GM12878 (cell line): ENCODE data around the gene OVCA2. TPM values are rescaled to one million over a fixed set of nuclear protein-coding genes. Genes with fewer than 3 reads are reported as not detected.

Experiments
- ATAC-seq: fragments of 200-7000 bp; cut with Tn5 transposase; 3 replicates; pipeline ENCODE4 v1.9.1; 2020; ENCODE audit warnings: mild to moderate bottlenecking, moderate library complexity
- BruUV-seq: library from RNA; stranded (reverse); fragments of 400-500 nt; replicated peaks from 2 replicates; lab custom pipeline; 2021; lab: Mats Ljungman, UMichigan
- CTCF ChIA-PET: fragments of 300-600 bp; sonication (Branson Sonifier 250); formaldehyde crosslinking; extraction: SDS; loops from one replicate; lab custom pipeline; 2021; ENCODE audit warnings: inconsistent platforms; lab: Yijun Ruan, JAX
- POLR2A ChIA-PET: fragments of 350-600 bp; formaldehyde crosslinking; extraction: SDS; loops from one replicate; lab custom pipeline; 2021; ENCODE audit warnings: inconsistent platforms; lab: Charles Lee
- RAD21 ChIA-PET: fragments of 300-600 bp; sonication (Branson Sonifier 250); formaldehyde crosslinking; loops from one replicate; lab custom pipeline; 2023; ENCODE audit warnings: antibody characterized with exemption; ENCODE audit not compliant: unreplicated experiment; lab: Charles Lee
- SMC1A ChIA-PET: fragments of 300-600 bp; sonication (Branson Sonifier 250); formaldehyde crosslinking; loops from one replicate; lab custom pipeline; 2023; ENCODE audit not compliant: unreplicated experiment, uncharacterized antibody; lab: Charles Lee
- DNase-seq: peaks from one replicate; pipeline ENCODE4 v3.0.0-alpha.2; 2011; ENCODE audit warnings: low read depth, low spot score
- FAIRE-seq: peaks from 3 replicates; lab custom pipeline; 2011; peaks lifted over from hg19 to GRCh38; lab: Jason Lieb, UNC
- H2AFZ ChIP-seq: 2 replicates; pipeline ENCODE4 v1.6.0; 2011; ENCODE audit warnings: low read depth, low read length, control low read depth; ENCODE audit not compliant: control insufficient read depth
- H3K27ac ChIP-seq: 2 replicates; pipeline ENCODE4 v1.5.1; 2011; ENCODE audit warnings: control low read depth; ENCODE audit not compliant: control insufficient read depth, insufficient read depth
- H3K27me3 ChIP-seq, 2 experiments: replicated peaks in 1 of 2; 2 replicates each; pipeline versions ENCODE4 v1.6.0 to v1.6.1; 2011; ENCODE audit warnings: low read length in 1 of 2; ENCODE audit not compliant: control insufficient read depth in 2 of 2, insufficient read depth in 2 of 2
- H3K36me3 ChIP-seq, 2 experiments: 2 replicates each; pipeline ENCODE4 v1.5.1; 2011; ENCODE audit warnings: low read length in 1 of 2; ENCODE audit not compliant: control insufficient read depth in 2 of 2, insufficient read depth in 2 of 2
- H3K4me1 ChIP-seq: 2 replicates; pipeline ENCODE4 v1.6.1; 2011; ENCODE audit warnings: mild to moderate bottlenecking, low read length, moderate library complexity, mixed read lengths; ENCODE audit not compliant: control insufficient read depth, insufficient read depth
- H3K4me2 ChIP-seq: 2 replicates; pipeline ENCODE4 v1.6.0; 2011; ENCODE audit warnings: control low read depth; ENCODE audit not compliant: control insufficient read depth, insufficient read depth
- H3K4me3 ChIP-seq: fragments of 200-600 bp; sonication (generic); 2 replicates; pipeline ENCODE4 v1.5.1; 2016
- H3K79me2 ChIP-seq: 2 replicates; pipeline ENCODE4 v1.6.0; 2011; ENCODE audit warnings: low read length; ENCODE audit not compliant: control insufficient read depth, insufficient read depth
- H3K9ac ChIP-seq: 2 replicates; pipeline ENCODE4 v1.8.0; 2011; ENCODE audit warnings: low read length, control low read depth, mixed read lengths; ENCODE audit not compliant: control insufficient read depth, insufficient read depth
- H3K9me3 ChIP-seq: replicated peaks from 3 replicates; pipeline ENCODE4 v1.5.1; 2011; ENCODE audit warnings: mild to moderate bottlenecking, low read length; ENCODE audit not compliant: control insufficient read depth, insufficient read depth
- H4K20me1 ChIP-seq: 2 replicates; pipeline ENCODE4 v1.6.0; 2011; ENCODE audit not compliant: control insufficient read depth, insufficient read depth
- EED ChIP-seq: sonication (generic); IDR thresholded peaks from 2 replicates; pipeline ENCODE4 v1.6.1; 2016; ENCODE audit warnings: antibody characterized with exemption, low read depth
- EP300 ChIP-seq, 2 experiments: fragments of 150-350 bp in 1 of 2; IDR thresholded peaks; 2 replicates each; pipeline ENCODE4 v1.6.1; 2011 to 2012; ENCODE audit warnings: low read depth in 2 of 2, low read length in 2 of 2, borderline replicate concordance in 1 of 2, improper control_type of control experiment in 1 of 2, inconsistent platforms in 1 of 2; ENCODE audit not compliant: control insufficient read depth in 1 of 2
- ESRRA ChIP-seq: IDR thresholded peaks from 2 replicates; pipeline ENCODE4 v1.6.1; 2012; ENCODE audit warnings: mild to moderate bottlenecking, low read length, improper control_type of control experiment
- ETV6 ChIP-seq, 2 experiments: fragments of 450-650 bp in 1 of 2; IDR thresholded peaks in 1 of 2; conservative IDR thresholded peaks in 1 of 2; 2 replicates each; pipeline ENCODE4 v1.6.1; 2014; ENCODE audit warnings: antibody characterized with exemption in 1 of 2, borderline replicate concordance in 1 of 2, low read depth in 1 of 2, mild to moderate bottlenecking in 1 of 2, moderate library complexity in 1 of 2
- NFYB ChIP-seq: IDR thresholded peaks from 2 replicates; pipeline ENCODE4 v1.6.1; 2011; ENCODE audit warnings: low read depth, mild to moderate bottlenecking, low read length, improper control_type of control experiment, moderate library complexity; ENCODE audit not compliant: insufficient read depth
- RELA ChIP-seq: fragments of 450-650 bp; IDR thresholded peaks from 2 replicates; pipeline ENCODE4 v1.8.0; 2014; ENCODE audit warnings: borderline replicate concordance; ENCODE audit not compliant: partially characterized antibody
- SREBF2 ChIP-seq: IDR thresholded peaks from 2 replicates; pipeline ENCODE4 v1.6.1; 2012; ENCODE audit warnings: mild to moderate bottlenecking, low read length
- TBL1XR1 ChIP-seq: IDR thresholded peaks from 2 replicates; pipeline ENCODE4 v1.6.1; 2012; ENCODE audit warnings: low read depth, low read length, improper control_type of control experiment
- ZBED1 ChIP-seq: IDR thresholded peaks from 2 replicates; pipeline ENCODE4 v1.6.1; 2016; ENCODE audit warnings: borderline replicate concordance
- ZNF274 ChIP-seq: IDR thresholded peaks from one replicate; pipeline ENCODE4 v1.8.0; 2011; ENCODE audit not compliant: insufficient read length, insufficient read depth
- WGBS: methylation state at CpG from one replicate; pipeline ENCODE4 v1.1.6; 2016; ENCODE audit warnings: low lambda C conversion rate; ENCODE audit not compliant: insufficient replicate concordance, insufficient coverage; ENCODE audit errors: missing lambda C conversion rate; 5-methylcytosine and 5-hydroxymethylcytosine counted together
- in situ Hi-C: fragments of 300-500 bp; cut with MboI; formaldehyde crosslinking; loops from 9 replicates; pipeline ENCODE4 v1.14.3; 2018; ENCODE audit warnings: mixed read lengths
- intact Hi-C: fragments of 100-400 bp; cut with micrococcal nuclease; formaldehyde crosslinking; loops from one replicate; pipeline ENCODE4 v1.14.2; 2022; ENCODE audit not compliant: unreplicated experiment
- polyA plus RNA-seq, 11 experiments: library from polyadenylated mRNA; depleted of rRNA in 4 of 11; unstranded in 6 of 11; stranded (reverse) in 5 of 11; fragments of >200 nt; fragmentation: Nextera tagmentation in 4 of 11; fragmentation: Illumina TruSeq in 1 of 11; extraction: Ambion mirVana in 4 of 11; extraction: Trizol in 1 of 11; gene quantifications; 1 replicate in 1 of 11; 2 replicates in 10 of 11; pipeline versions ENCODE4 v1.2.1 to v1.2.3, GENCODE V29; 2011 to 2016; ENCODE audit warnings: inconsistent platforms in 2 of 11, missing spikeins in 2 of 11, low read depth in 1 of 11
- total RNA-seq, 4 experiments: library from RNA; depleted of rRNA in 3 of 4; stranded (reverse); fragments of >200 nt in 3 of 4; fragmentation: Illumina TruSeq in 1 of 4; extraction: Trizol in 1 of 4; gene quantifications; 2 replicates each; pipeline versions ENCODE4 v1.2.1 to v1.2.3, GENCODE V29; 2013 to 2021
- TF ChIP-seq, protein P1 (sequence below): IDR thresholded peaks from 2 replicates; pipeline ENCODE4 v1.6.1; 2011; ENCODE audit warnings: borderline replicate concordance, low read depth, mild to moderate bottlenecking, moderate library complexity, mixed read lengths, low read length; ENCODE audit not compliant: insufficient read depth; ENCODE audit errors: extremely low read length
- TF ChIP-seq, protein P2 (sequence below): IDR thresholded peaks from 2 replicates; pipeline ENCODE4 v1.6.1; 2012; ENCODE audit warnings: low read depth, low read length, improper control_type of control experiment
- TF ChIP-seq, protein P3 (sequence below): fragments of 450-650 bp; IDR thresholded peaks from 2 replicates; pipeline ENCODE4 v1.6.1; 2016; ENCODE audit warnings: mild to moderate bottlenecking, moderate library complexity, borderline replicate concordance
- TF ChIP-seq, protein P4 (sequence below): fragments of 450-650 bp; IDR thresholded peaks from 2 replicates; pipeline ENCODE4 v1.6.1; 2017; ENCODE audit warnings: borderline replicate concordance

The OVCA2 gene
- total and polyA plus RNA-seq, 10 of the 15 experiments (the other 5 are each of a cell fraction or from before 2014, with no cell fraction given), result 6.1 to 75.3 (median 40.7) TPM

DNA sequence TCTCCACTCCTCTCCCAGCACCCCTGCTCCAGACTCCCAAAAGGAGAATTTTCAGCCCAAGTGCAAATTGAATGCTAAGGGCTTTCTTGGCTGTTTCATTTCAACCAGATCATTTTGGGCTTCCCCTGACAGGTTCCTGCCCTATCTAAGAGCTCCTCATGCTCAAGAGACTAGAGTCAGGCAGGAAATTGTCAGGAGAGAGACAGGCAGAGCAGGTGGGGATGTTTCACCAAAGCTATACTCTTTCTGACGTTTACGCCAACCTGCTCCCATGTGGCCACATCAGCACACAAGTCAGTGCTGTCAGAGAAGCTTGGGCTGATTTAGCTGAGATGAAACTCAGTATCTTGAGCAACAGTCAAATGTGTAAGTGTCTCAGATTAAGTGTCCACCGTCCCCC lies 44.5 kb downstream of the OVCA2 start (continued):
- TF ChIP-seq, protein P1, sequence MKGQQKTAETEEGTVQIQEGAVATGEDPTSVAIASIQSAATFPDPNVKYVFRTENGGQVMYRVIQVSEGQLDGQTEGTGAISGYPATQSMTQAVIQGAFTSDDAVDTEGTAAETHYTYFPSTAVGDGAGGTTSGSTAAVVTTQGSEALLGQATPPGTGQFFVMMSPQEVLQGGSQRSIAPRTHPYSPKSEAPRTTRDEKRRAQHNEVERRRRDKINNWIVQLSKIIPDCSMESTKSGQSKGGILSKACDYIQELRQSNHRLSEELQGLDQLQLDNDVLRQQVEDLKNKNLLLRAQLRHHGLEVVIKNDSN, result no peak
- peak in 1 of 2 experiments; percentile 10; a peak in 1 of 4 replicates for TF ChIP-seq ETV6 (conservative IDR thresholded peaks at IDR 0.05 in 1 of 2, IDR thresholded peaks at IDR 0.05 in 1 of 2; ENCODE audit: borderline replicate concordance in 1 of 2, low read depth in 1 of 2)
- no peak for TF ChIP-seq NFYB
- TF ChIP-seq SREBF2, result no peak
- TF ChIP-seq ZNF274, result no peak
- TF ChIP-seq, protein P2, sequence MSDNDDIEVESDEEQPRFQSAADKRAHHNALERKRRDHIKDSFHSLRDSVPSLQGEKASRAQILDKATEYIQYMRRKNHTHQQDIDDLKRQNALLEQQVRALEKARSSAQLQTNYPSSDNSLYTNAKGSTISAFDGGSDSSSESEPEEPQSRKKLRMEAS, result no peak

DNA sequence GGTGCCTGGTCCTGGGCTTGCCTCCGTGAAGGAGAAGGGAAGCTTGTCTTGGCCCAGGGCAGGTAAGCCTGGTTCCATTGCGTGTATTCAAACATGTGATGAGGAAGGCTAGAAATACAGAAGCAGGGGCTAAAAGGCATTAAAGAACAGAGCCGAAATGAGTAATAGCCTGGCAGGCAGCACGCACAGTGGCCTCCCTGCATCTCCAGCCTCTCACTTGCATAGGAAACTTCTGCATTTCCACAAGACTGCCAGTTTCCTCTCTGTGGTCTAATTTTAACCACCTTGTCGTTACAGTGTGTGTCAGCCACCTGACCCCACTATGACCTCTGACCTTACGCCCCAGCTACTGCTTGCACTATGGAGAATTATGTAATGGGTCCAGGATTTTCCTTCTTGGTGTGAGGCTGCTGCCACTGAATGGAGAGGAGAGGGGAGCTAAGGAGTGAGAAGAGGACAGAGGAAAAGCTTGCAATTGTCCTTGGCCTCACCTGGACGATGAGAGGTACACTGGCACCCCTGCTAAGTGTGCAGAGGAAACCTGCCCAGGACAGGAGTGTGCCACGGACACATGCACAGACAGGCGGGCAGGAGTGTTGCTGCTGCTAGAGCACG lies 45.9 kb downstream of the OVCA2 start:
- Histone ChIP-seq H2AFZ (no peak overlapping the region), H3K79me2 (peaks cover 16% of the 10 kb centered on the region), H3K4me1 (peaks cover 83% of the 10 kb centered on the region), H3K9me3 (no peaks in the 10 kb centered on the region), H3K27me3 (no peaks in the 10 kb centered on the region), H3K9ac (peak overlapping the region; percentile 68), H3K4me2 (peak overlapping the region; percentile 71), H3K36me3 (peaks cover 4 to 5% of the 10 kb centered on the region in 2 experiments; a peak in 3 of 4 replicates), H4K20me1 (no peaks in the 10 kb centered on the region), H3K4me3 (no peak overlapping the region), H3K27ac (peak overlapping the region; percentile 93)
- 19% methylated on average over 10 of the region's 10 CpGs for WGBS
- no TSS peak for BruUV-seq
- in situ Hi-C loops (no loop called here), intact Hi-C loops (loop anchor here (1.0 kb wide), 1 partner anchor 17 kb away; no protein-coding TSS in a partner anchor)
- FAIRE-seq (peak; percentile 88), DNase-seq (peak; percentile 79), ATAC-seq (peak; percentile 56)
- ChIA-PET SMC1A (interaction anchor here (0.8 to 7.1 kb wide), 20 partner anchors 11 to 195 kb away, joined by 3 to 107 read pairs (median 18); partner anchors contain the start of gene HIC1), RAD21 (interaction anchor here (0.7 to 10.4 kb wide), 16 partner anchors 13 to 248 kb away, joined by 3 to 160 read pairs (median 12); partner anchors contain the start of genes HIC1 and TSR1), POLR2A (interaction anchor here (1.4 to 10.8 kb wide), 7 partner anchors 19 to 173 kb away, joined by 3 to 148 read pairs (median 12); no protein-coding TSS in a partner anchor), CTCF (interaction anchor here (0.8 to 11.4 kb wide), 13 partner anchors 12 to 305 kb away, joined by 3 to 126 read pairs (median 5); partner anchors contain the start of gene HIC1)
- TF ChIP-seq EP300 (IDR thresholded peaks at IDR 0.05; ENCODE audit: borderline replicate concordance in 1 of 2, control insufficient read depth in 1 of 2, low read depth in 2 of 2, low read length in 2 of 2) (peak; percentile 99), RELA (peak; percentile 9), ESRRA (no peak), ZBED1 (peak; percentile 98), EED (peak; percentile 99), TBL1XR1 (peak; percentile 99)
- TF ChIP-seq, protein P3, sequence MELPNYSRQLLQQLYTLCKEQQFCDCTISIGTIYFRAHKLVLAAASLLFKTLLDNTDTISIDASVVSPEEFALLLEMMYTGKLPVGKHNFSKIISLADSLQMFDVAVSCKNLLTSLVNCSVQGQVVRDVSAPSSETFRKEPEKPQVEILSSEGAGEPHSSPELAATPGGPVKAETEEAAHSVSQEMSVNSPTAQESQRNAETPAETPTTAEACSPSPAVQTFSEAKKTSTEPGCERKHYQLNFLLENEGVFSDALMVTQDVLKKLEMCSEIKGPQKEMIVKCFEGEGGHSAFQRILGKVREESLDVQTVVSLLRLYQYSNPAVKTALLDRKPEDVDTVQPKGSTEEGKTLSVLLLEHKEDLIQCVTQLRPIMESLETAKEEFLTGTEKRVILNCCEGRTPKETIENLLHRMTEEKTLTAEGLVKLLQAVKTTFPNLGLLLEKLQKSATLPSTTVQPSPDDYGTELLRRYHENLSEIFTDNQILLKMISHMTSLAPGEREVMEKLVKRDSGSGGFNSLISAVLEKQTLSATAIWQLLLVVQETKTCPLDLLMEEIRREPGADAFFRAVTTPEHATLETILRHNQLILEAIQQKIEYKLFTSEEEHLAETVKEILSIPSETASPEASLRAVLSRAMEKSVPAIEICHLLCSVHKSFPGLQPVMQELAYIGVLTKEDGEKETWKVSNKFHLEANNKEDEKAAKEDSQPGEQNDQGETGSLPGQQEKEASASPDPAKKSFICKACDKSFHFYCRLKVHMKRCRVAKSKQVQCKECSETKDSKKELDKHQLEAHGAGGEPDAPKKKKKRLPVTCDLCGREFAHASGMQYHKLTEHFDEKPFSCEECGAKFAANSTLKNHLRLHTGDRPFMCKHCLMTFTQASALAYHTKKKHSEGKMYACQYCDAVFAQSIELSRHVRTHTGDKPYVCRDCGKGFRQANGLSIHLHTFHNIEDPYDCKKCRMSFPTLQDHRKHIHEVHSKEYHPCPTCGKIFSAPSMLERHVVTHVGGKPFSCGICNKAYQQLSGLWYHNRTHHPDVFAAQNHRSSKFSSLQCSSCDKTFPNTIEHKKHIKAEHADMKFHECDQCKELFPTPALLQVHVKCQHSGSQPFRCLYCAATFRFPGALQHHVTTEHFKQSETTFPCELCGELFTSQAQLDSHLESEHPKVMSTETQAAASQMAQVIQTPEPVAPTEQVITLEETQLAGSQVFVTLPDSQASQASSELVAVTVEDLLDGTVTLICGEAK, result no peak
- TF ChIP-seq, protein P4, sequence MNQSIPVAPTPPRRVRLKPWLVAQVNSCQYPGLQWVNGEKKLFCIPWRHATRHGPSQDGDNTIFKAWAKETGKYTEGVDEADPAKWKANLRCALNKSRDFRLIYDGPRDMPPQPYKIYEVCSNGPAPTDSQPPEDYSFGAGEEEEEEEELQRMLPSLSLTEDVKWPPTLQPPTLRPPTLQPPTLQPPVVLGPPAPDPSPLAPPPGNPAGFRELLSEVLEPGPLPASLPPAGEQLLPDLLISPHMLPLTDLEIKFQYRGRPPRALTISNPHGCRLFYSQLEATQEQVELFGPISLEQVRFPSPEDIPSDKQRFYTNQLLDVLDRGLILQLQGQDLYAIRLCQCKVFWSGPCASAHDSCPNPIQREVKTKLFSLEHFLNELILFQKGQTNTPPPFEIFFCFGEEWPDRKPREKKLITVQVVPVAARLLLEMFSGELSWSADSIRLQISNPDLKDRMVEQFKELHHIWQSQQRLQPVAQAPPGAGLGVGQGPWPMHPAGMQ, result no peak
